RPMI7951 (cell line): ENCODE data around the gene USP6NL. TPM values are rescaled to one million over a fixed set of nuclear protein-coding genes. Genes with fewer than 3 reads are reported as not detected.
"Not testable (repeated sequence)": the region's sequence is repeated elsewhere in the genome, so short reads cannot be mapped to it uniquely, and the experiment has no call there.

ENCODE experiments used
- DNase-seq: peaks from one replicate; pipeline ENCODE4 v3.0.0-alpha.2; 2012; ENCODE audit warnings: low read depth
- total RNA-seq: library from RNA; depleted of rRNA; stranded (reverse); fragments of >200 nt; shearing (Covaris generic); gene quantifications from 2 replicates; pipeline ENCODE4 v1.2.3, GENCODE V29; 2014

Gene USP6NL
- total RNA-seq, 1 experiment from 2014 or later, result 18.1 TPM

- no peak for DNase-seq
Measured at GRCh38 chr10:11520892-11521291, 90.6 kb downstream of the USP6NL start.

GRCh38 chr10:11517150-11517549 lies 94.3 kb downstream of the USP6NL start:
- no peak for DNase-seq

GRCh38 chr10:11516431-11516746 lies 95.1 kb downstream of the USP6NL start:
- DNase-seq, result peak; percentile 43

- DNase-seq, result peak; percentile 65
Measured at GRCh38 chr10:11515596-11516430, 95.6 kb downstream of the USP6NL start.

- no peak for DNase-seq
Measured at GRCh38 chr10:11513727-11514126, 97.7 kb downstream of the USP6NL start.

GRCh38 chr10:11512596-11512995 lies 98.9 kb downstream of the USP6NL start:
- DNase-seq, result no peak

GRCh38 chr10:11511321-11511720 lies 100.1 kb downstream of the USP6NL start:
- no peak for DNase-seq

- DNase-seq, result no peak
Measured at GRCh38 chr10:11510736-11511135, 100.7 kb downstream of the USP6NL start.

GRCh38 chr10:11510281-11510680 lies 101.2 kb downstream of the USP6NL start:
- no peak for DNase-seq

- peak; percentile 18 for DNase-seq
Measured at GRCh38 chr10:11509036-11509435, 102.4 kb downstream of the USP6NL start.

GRCh38 chr10:11506247-11506789 lies 105.1 kb downstream of the USP6NL start:
- DNase-seq, result no peak

GRCh38 chr10:11505639-11506038 lies 105.8 kb downstream of the USP6NL start:
- DNase-seq, result no peak

GRCh38 chr10:11504566-11505285 lies 106.7 kb downstream of the USP6NL start:
- peak; percentile 30 for DNase-seq

GRCh38 chr10:11501600-11501999 lies 109.8 kb downstream of the USP6NL start:
- no peak for DNase-seq

GRCh38 chr10:11499425-11500071 lies 111.9 kb downstream of the USP6NL start:
- DNase-seq, result no peak

- DNase-seq, result no peak
Measured at GRCh38 chr10:11498399-11498798, 113.1 kb downstream of the USP6NL start.

GRCh38 chr10:11494923-11495322 lies 116.5 kb downstream of the USP6NL start:
- not testable (repeated sequence) for DNase-seq

GRCh38 chr10:11493646-11494045 lies 117.8 kb downstream of the USP6NL start:
- no peak for DNase-seq

GRCh38 chr10:11491087-11491486 lies 120.4 kb downstream of the USP6NL start:
- DNase-seq, result no peak

GRCh38 chr10:11489591-11489990 lies 121.9 kb downstream of the USP6NL start:
- peak; percentile 25 for DNase-seq

GRCh38 chr10:11488126-11488525 lies 123.3 kb downstream of the USP6NL start:
- DNase-seq, result peak; percentile 33
